ENCODE results near the gene PPM1H. TPM values are rescaled to one million over a fixed set of nuclear protein-coding genes. Genes with fewer than 3 reads are reported as not detected.
"Not testable (repeated sequence)": the region's sequence is repeated elsewhere in the genome, so short reads cannot be mapped to it uniquely, and the experiment has no call there.

PPM1H gene
- total RNA-seq, 1 donor from 2014 or later, result 21.6 TPM

DNA sequence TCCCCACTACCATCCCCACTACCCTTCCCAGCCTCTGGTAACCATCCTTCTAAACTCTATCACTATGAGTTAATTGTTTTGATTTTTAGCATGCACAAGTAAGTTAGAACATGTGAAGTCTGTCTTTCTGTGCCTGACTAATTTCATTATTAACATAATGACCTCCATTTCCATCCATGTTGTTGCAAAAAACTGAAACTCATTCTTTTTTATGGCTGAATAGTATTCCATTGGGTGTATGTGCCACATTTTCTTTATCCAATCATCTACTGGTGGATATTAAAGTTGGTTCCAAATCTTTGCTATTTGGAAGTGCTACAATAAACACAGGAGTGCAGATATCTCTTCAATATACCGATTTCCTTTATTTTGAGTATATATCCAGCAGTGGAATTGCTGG is 13.2 kb upstream of the PPM1H start:
- no peak for DNase-seq (ENCODE audit: low read depth)
- Histone ChIP-seq H3K36me3 (ENCODE audit: control insufficient read depth, insufficient read depth, low read length) (no peaks in the 10 kb centered on the region), H3K27me3 (ENCODE audit: control insufficient read depth, insufficient read depth, low read length) (no peaks in the 10 kb centered on the region), H3K4me3 (ENCODE audit: low read depth, low read length) (no peak overlapping the region)
- TF ChIP-seq, protein P1, sequence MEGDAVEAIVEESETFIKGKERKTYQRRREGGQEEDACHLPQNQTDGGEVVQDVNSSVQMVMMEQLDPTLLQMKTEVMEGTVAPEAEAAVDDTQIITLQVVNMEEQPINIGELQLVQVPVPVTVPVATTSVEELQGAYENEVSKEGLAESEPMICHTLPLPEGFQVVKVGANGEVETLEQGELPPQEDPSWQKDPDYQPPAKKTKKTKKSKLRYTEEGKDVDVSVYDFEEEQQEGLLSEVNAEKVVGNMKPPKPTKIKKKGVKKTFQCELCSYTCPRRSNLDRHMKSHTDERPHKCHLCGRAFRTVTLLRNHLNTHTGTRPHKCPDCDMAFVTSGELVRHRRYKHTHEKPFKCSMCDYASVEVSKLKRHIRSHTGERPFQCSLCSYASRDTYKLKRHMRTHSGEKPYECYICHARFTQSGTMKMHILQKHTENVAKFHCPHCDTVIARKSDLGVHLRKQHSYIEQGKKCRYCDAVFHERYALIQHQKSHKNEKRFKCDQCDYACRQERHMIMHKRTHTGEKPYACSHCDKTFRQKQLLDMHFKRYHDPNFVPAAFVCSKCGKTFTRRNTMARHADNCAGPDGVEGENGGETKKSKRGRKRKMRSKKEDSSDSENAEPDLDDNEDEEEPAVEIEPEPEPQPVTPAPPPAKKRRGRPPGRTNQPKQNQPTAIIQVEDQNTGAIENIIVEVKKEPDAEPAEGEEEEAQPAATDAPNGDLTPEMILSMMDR (IDR thresholded peaks at IDR 0.05; ENCODE audit: insufficient read depth, low read length, poor library complexity, severe bottlenecking), result no peak

DNA sequence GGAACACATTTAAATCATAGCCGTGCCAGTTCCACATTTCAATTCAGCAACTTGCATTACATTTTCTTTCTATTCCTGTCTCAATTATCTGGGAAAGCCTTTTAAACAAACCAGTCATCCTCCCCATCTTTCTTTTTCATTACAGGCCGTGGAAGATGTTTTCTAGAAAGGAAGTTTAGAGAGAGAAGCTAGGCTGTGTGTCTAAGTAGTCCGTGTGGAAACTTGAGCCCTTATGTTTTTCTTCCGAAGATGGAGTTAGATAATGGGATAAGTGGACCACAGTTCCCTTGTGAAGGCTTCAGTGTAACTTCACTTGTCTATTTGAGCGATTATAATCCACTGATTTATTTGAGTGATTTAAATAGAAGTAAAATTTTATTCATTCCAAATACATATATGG is 12.4 kb upstream of the PPM1H start:
- no peaks in the 10 kb centered on the region for H3K36me3 ChIP-seq (ENCODE audit: control insufficient read depth, insufficient read depth, low read length)
- H3K4me3 ChIP-seq (ENCODE audit: low read depth, low read length), result no peak overlapping the region
- H3K27me3 ChIP-seq (ENCODE audit: control insufficient read depth, insufficient read depth, low read length), result no peaks in the 10 kb centered on the region
- TF ChIP-seq, protein P1 (IDR thresholded peaks at IDR 0.05; ENCODE audit: insufficient read depth, low read length, poor library complexity, severe bottlenecking), result no peak
- no peak for DNase-seq (ENCODE audit: low read depth)

DNA sequence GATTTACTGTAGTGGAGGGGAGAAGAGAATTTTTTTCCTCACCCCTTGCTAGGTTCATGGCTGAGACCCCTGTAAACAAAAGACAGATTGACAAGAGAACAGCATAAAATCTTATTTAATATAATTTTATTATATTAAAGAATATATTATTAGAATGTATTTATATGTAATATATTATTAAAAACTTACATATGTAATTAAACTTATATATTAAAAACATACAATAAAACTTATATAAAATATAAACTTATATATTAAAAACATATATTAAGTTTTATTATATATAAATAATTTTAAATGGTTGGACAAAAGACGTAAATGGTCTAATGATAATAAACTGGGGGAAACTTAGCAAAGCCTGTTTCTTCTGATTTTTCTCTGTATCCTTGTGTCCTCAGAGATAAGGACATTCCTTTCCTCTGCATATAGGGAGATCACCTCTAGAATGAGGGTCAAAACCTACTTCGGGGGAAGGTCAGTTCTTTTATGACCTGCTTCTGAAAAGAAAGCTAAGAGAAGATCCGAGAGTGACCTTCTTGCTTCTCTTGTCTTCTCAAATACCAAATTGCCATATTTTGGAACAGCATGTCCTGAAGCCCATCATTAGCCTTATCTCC is 8.9 kb upstream of the PPM1H start:
- H3K27me3 ChIP-seq (ENCODE audit: control insufficient read depth, insufficient read depth, low read length), result no peaks in the 10 kb centered on the region
- TF ChIP-seq, protein P1 (IDR thresholded peaks at IDR 0.05; ENCODE audit: insufficient read depth, low read length, poor library complexity, severe bottlenecking), result no peak
- DNase-seq (ENCODE audit: low read depth), result no peak
- H3K4me3 ChIP-seq (ENCODE audit: low read depth, low read length), result no peak overlapping the region
- H3K36me3 ChIP-seq (ENCODE audit: control insufficient read depth, insufficient read depth, low read length), result no peaks in the 10 kb centered on the region

DNA sequence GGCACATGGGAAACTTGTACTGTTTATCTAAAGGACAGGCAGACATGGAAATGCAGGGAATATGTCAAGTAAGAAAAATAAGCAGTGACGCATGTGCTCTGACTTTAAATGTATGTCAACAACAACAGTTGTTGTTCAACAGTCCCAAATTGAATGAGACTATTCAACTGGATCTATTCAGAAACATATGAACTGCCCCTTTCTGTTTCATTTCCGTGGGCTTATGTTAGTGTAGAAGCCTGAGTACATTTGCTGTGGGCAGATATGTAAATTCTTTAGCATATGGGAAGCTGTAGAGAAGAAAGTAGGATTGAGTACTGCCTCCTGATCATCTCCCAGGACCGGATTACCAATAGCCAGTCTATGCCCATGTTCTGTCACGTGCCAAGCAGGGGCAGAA is 7.4 kb upstream of the PPM1H start:
- DNase-seq (ENCODE audit: low read depth); H3K36me3 ChIP-seq (ENCODE audit: control insufficient read depth, insufficient read depth, low read length); H3K4me3 ChIP-seq (ENCODE audit: low read depth, low read length); H3K27me3 ChIP-seq (ENCODE audit: control insufficient read depth, insufficient read depth, low read length): not testable (repeated sequence)

DNA sequence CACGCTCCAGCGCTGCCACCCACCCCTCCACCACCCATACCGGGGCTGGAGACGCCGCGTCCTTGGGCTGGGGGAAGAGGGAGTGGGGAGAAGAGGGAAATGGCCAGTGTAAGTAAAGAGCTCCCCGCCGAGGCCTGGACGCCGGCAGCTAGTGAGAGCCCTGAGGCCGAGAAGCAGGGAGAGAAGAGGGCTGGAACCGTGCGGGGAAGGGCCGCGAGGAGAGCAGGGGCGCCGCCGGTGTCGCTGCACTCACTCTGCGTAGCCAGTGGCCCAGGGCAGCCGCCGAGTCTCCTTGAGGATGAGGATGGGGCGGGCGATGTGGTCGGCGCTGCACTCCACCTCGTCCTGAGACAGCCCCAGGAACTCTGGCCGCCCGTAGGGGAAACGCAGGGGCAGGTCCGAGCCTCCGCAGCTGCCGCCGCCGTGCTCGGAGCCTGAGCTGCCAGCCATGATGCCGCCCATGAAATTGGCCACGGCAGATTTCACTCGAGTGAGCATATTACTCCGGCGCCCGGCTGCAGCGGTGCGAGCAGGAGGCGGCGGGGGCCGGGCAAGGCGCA is 631 bp downstream of the PPM1H start:
- no peak for DNase-seq (ENCODE audit: low read depth)
- Histone ChIP-seq H3K36me3 (ENCODE audit: control insufficient read depth, insufficient read depth, low read length) (no peaks in the 10 kb centered on the region), H3K4me3 (ENCODE audit: low read depth, low read length) (peak overlapping the region; percentile 77), H3K27me3 (ENCODE audit: control insufficient read depth, insufficient read depth, low read length) (no peaks in the 10 kb centered on the region)
- TF ChIP-seq, protein P1 (IDR thresholded peaks at IDR 0.05; ENCODE audit: insufficient read depth, low read length, poor library complexity, severe bottlenecking), result peak; percentile 1

DNA sequence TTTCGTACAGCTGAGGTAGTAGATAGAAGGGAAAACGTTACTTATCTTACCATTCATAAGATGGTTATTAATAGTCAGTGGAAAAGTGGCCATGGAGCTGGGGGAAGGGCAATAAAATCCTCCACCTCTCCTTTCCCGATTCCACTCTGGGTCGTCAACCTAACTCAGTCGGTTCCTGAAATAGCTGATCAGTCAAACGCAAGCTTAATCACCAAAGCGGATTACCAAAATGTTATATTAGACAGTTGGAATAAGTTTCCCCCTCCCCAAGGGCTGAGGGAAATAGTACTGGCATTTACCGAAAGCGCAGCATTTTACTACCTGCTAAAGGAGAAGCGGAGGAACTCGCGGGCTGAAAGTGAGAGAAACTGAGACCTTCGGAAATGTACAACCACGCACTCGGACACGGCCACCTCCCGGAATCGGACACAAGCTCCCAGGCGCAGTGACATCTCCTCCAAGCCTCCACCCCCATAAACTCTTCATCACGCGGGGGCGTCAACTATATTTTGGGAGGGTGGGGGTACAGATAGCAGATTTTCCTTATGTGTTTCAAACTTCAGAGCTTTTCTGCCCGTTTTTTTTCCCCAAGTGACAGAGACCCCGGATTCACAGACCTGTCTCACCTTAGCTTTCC is 1.2 kb downstream of the PPM1H start:
- no peaks in the 10 kb centered on the region for H3K27me3 ChIP-seq (ENCODE audit: control insufficient read depth, insufficient read depth, low read length)

More for the DNA sequence above, 1.2 kb downstream of the PPM1H start:
- no peak for DNase-seq (ENCODE audit: low read depth)
- Histone ChIP-seq H3K36me3 (ENCODE audit: control insufficient read depth, insufficient read depth, low read length) (no peaks in the 10 kb centered on the region), H3K4me3 (ENCODE audit: low read depth, low read length) (peak overlapping the region; percentile 77)
- TF ChIP-seq, protein P1 (IDR thresholded peaks at IDR 0.05; ENCODE audit: insufficient read depth, low read length, poor library complexity, severe bottlenecking), result no peak

Measured in kidney epithelial cell (primary cell).